ENCODE measurements around the gene RAB6B. TPM values are rescaled to one million over a fixed set of nuclear protein-coding genes. Genes with fewer than 3 reads are reported as not detected.

RAB6B gene
- total RNA-seq, 1 donor from 2014 or later, result 2.2 TPM

- peak in 1 of 2 donors; percentile 14 for DNase-seq (ENCODE audit: low read depth in 2 of 2)
These were observed 500 bp upstream of the RAB6B start for GRCh38 chr3:133896002-133896761.

GRCh38 chr3:133894353-133895207 lies 1.1 kb downstream of the RAB6B start:
- peak in 1 of 2 donors; percentile 10 for DNase-seq (ENCODE audit: low read depth in 2 of 2)

- no peak for DNase-seq (ENCODE audit: low read depth in 2 of 2)
These were observed 1.9 kb downstream of the RAB6B start for GRCh38 chr3:133893683-133894352.

- DNase-seq (ENCODE audit: low read depth in 2 of 2), result no peak
These were observed 3.0 kb downstream of the RAB6B start for GRCh38 chr3:133892541-133893231.

GRCh38 chr3:133891662-133892378 lies 3.9 kb downstream of the RAB6B start:
- no peak for DNase-seq (ENCODE audit: low read depth in 2 of 2)

- DNase-seq (ENCODE audit: low read depth in 2 of 2), result no peak
These were observed 4.6 kb downstream of the RAB6B start for GRCh38 chr3:133890972-133891644.

- DNase-seq (ENCODE audit: low read depth in 2 of 2), result no peak
These were observed 5.6 kb downstream of the RAB6B start for GRCh38 chr3:133890037-133890436.

GRCh38 chr3:133888726-133889340 lies 6.8 kb downstream of the RAB6B start:
- DNase-seq (ENCODE audit: low read depth in 2 of 2), result no peak

- DNase-seq (ENCODE audit: low read depth in 2 of 2), result peak in 1 of 2 donors; percentile 31
These were observed 7.6 kb downstream of the RAB6B start for GRCh38 chr3:133887803-133888703.

- no peak for DNase-seq (ENCODE audit: low read depth in 2 of 2)
These were observed 8.4 kb downstream of the RAB6B start for GRCh38 chr3:133887074-133887802.

- no peak for DNase-seq (ENCODE audit: low read depth in 2 of 2)
These were observed 9.5 kb downstream of the RAB6B start for GRCh38 chr3:133886031-133886722.

GRCh38 chr3:133884887-133885711 lies 10.6 kb downstream of the RAB6B start:
- DNase-seq (ENCODE audit: low read depth in 2 of 2), result no peak

- no peak for DNase-seq (ENCODE audit: low read depth in 2 of 2)
These were observed 11.4 kb downstream of the RAB6B start for GRCh38 chr3:133884054-133884886.

- no peak for DNase-seq (ENCODE audit: low read depth in 2 of 2)
These were observed 12.0 kb downstream of the RAB6B start for GRCh38 chr3:133883641-133884040.

GRCh38 chr3:133882986-133883586 lies 12.6 kb downstream of the RAB6B start:
- DNase-seq (ENCODE audit: low read depth in 2 of 2), result no peak
